ENCODE results near the gene PLCG2.

DNA sequence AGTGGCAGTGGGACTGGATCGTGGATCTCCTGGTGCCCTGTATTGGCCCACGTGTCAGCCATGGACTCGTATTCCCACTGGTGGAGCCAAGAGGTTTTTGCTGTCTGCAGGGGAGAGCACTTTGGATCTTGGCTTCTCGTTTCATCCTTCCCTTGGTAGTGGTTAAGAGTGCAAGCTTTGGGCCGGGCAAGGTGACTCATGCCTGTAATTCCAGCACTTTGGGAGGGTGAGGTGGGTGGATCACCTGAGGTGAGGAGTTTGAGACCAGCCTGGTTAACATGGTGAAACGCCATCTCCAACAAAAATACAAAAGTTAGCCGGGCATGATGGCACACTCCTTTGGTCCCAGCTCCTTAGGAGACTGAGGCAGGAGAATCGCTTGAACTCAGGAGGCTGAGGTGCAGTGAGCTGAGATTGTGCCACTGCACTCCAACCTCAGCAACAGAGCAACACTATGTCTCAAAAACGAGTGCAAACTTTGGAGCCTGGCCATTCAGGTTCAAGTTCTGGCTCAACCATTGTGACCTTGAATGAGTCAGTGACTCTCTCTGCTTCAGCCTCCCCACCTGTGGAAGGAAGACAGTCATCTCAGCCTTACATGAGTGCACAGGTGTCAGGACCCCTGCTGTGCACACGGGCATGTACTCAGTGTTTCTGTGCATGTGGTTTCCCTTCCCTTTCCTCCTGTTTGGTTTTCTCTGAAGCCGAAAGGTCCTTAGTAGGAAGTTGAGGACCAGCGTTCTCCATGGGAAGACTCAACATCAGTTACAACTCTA lies 57.4 kb downstream of the PLCG2 start:
- TF ChIP-seq POLR2A (IDR thresholded peaks at IDR 0.05; ENCODE audit: extremely low read depth, insufficient read length) = no peak
- TF ChIP-seq, protein P1, sequence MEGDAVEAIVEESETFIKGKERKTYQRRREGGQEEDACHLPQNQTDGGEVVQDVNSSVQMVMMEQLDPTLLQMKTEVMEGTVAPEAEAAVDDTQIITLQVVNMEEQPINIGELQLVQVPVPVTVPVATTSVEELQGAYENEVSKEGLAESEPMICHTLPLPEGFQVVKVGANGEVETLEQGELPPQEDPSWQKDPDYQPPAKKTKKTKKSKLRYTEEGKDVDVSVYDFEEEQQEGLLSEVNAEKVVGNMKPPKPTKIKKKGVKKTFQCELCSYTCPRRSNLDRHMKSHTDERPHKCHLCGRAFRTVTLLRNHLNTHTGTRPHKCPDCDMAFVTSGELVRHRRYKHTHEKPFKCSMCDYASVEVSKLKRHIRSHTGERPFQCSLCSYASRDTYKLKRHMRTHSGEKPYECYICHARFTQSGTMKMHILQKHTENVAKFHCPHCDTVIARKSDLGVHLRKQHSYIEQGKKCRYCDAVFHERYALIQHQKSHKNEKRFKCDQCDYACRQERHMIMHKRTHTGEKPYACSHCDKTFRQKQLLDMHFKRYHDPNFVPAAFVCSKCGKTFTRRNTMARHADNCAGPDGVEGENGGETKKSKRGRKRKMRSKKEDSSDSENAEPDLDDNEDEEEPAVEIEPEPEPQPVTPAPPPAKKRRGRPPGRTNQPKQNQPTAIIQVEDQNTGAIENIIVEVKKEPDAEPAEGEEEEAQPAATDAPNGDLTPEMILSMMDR (IDR thresholded peaks at IDR 0.05; ENCODE audit: low read depth, low read length) = no peak

All from NB4 (cell line).